PC-3 (cell line): Measurements from ENCODE around the gene NCR1. TPM values are rescaled to one million over a fixed set of nuclear protein-coding genes. Genes with fewer than 3 reads are reported as not detected.
"Not testable (repeated sequence)": the region's sequence is repeated elsewhere in the genome, so short reads cannot be mapped to it uniquely, and the experiment has no call there.

Experiments
- ATAC-seq: fragments of 200-7000 bp; cut with Tn5 transposase; 2 replicates; pipeline ENCODE4 v1.9.1; 2020; ENCODE audit warnings: mild to moderate bottlenecking, moderate library complexity
- BruUV-seq: library from RNA; stranded (reverse); fragments of 400-500 nt; replicated peaks from 2 replicates; lab custom pipeline; 2021; lab: Mats Ljungman, UMichigan
- CTCF ChIA-PET: fragments of 300-600 bp; sonication (Branson Sonifier 250); formaldehyde crosslinking; loops from one replicate; lab custom pipeline; 2022; ENCODE audit warnings: antibody characterized with exemption; lab: Charles Lee
- POLR2A ChIA-PET: fragments of 300-600 bp; sonication (Branson Sonifier 250); formaldehyde crosslinking; loops from one replicate; lab custom pipeline; 2022; ENCODE audit warnings: antibody characterized with exemption; ENCODE audit not compliant: unreplicated experiment; lab: Charles Lee
- DNase-seq: peaks from one replicate; pipeline ENCODE4 v3.0.0-alpha.2; 2015
- H2AFZ ChIP-seq: fragments of 300-600 bp; sonication (generic); 2 replicates; pipeline ENCODE4 v1.6.0; 2016; ENCODE audit warnings: antibody characterized with exemption, low read length
- H3F3A ChIP-seq: fragments of 300-600 bp; sonication (generic); one replicate; pipeline ENCODE4 v1.6.0; 2017; ENCODE audit warnings: antibody characterized with exemption, low read length, control low read depth, mild to moderate bottlenecking; ENCODE audit not compliant: unreplicated experiment
- H3K27ac ChIP-seq: fragments of 300-600 bp; sonication (generic); 2 replicates; pipeline ENCODE4 v1.5.1; 2016; ENCODE audit warnings: mild to moderate bottlenecking, low read length
- H3K27me3 ChIP-seq: fragments of 300-600 bp; sonication (generic); 2 replicates; pipeline ENCODE4 v1.6.1; 2016; ENCODE audit warnings: low read length, mixed read lengths
- H3K36me3 ChIP-seq: fragments of 300-600 bp; sonication (generic); 2 replicates; pipeline ENCODE4 v1.6.1; 2016; ENCODE audit warnings: low read depth, mixed run types, low read length, mixed read lengths
- H3K4me1 ChIP-seq: fragments of 300-600 bp; sonication (generic); 2 replicates; pipeline ENCODE4 v1.5.1; 2016; ENCODE audit warnings: low read length; ENCODE audit not compliant: insufficient read depth
- H3K4me2 ChIP-seq: fragments of 300-600 bp; sonication (generic); 2 replicates; pipeline ENCODE4 v1.6.0; 2016; ENCODE audit warnings: low read length
- H3K4me3 ChIP-seq: fragments of 300-600 bp; sonication (generic); 2 replicates; pipeline ENCODE4 v1.5.1; 2016; ENCODE audit warnings: mild to moderate bottlenecking, low read length, mixed read lengths
- H3K79me2 ChIP-seq: fragments of 300-600 bp; sonication (generic); 2 replicates; pipeline ENCODE4 v1.6.1; 2017; ENCODE audit warnings: low read length, mixed read lengths
- H3K9ac ChIP-seq: fragments of 300-600 bp; sonication (generic); 2 replicates; pipeline ENCODE4 v1.6.0; 2016; ENCODE audit warnings: mild to moderate bottlenecking, low read length
- H3K9me2 ChIP-seq: fragments of 300-600 bp; sonication (generic); replicated peaks from 2 replicates; pipeline ENCODE4 v1.6.1; 2016; ENCODE audit warnings: mixed run types, low read length, mixed read lengths
- H3K9me3 ChIP-seq: fragments of 300-600 bp; sonication (generic); 2 replicates; pipeline ENCODE4 v1.6.1; 2016; ENCODE audit warnings: low read length, mixed read lengths
- H4K20me1 ChIP-seq: fragments of 300-600 bp; sonication (generic); 2 replicates; pipeline ENCODE4 v1.6.1; 2016; ENCODE audit warnings: low read length, mixed read lengths
- CTCF ChIP-seq: fragments of 300-600 bp; sonication (generic); conservative IDR thresholded peaks from 2 replicates; pipeline ENCODE4 v1.5.1; 2017; ENCODE audit warnings: antibody characterized with exemption, low read depth, mild to moderate bottlenecking, low read length
- EZH2 ChIP-seq: fragments of 300-600 bp; sonication (generic); IDR thresholded peaks from one replicate; pipeline ENCODE4 v1.6.1; 2017; ENCODE audit warnings: antibody characterized with exemption, mild to moderate bottlenecking, low read length; ENCODE audit not compliant: unreplicated experiment
- EZH2phosphoT487 ChIP-seq: fragments of 300-600 bp; sonication (generic); IDR thresholded peaks from 2 replicates; pipeline ENCODE4 v1.6.1; 2018; ENCODE audit warnings: mild to moderate bottlenecking, antibody characterized with exemption, low read length, borderline replicate concordance
- intact Hi-C: fragments of 100-400 bp; cut with micrococcal nuclease; formaldehyde crosslinking; loops from 2 replicates; pipeline ENCODE4 v1.9.0; 2023
- total RNA-seq: library from RNA; depleted of rRNA; stranded (reverse); fragments of >200 nt; gene quantifications from 2 replicates; pipeline ENCODE4 v1.2.3, GENCODE V29; 2014

The NCR1 gene
- total RNA-seq, 1 experiment from 2014 or later, result not detected

- Histone ChIP-seq H2AFZ (no peak overlapping the region), H3K9me2 (no peaks in the 10 kb centered on the region), H3F3A (no peaks in the 10 kb centered on the region), H3K27ac (no peak overlapping the region), H3K79me2 (no peaks in the 10 kb centered on the region), H3K4me2 (no peak overlapping the region), H3K9ac (no peak overlapping the region), H3K36me3 (no peaks in the 10 kb centered on the region), H3K9me3 (no peaks in the 10 kb centered on the region), H3K27me3 (peaks cover 55% of the 10 kb centered on the region), H3K4me3 (no peak overlapping the region), H4K20me1 (no peaks in the 10 kb centered on the region), H3K4me1 (no peaks in the 10 kb centered on the region)
- ChIA-PET POLR2A (no interaction called here), CTCF (no interaction called here)
- ATAC-seq (no peak), DNase-seq (no peak)
- TF ChIP-seq CTCF (no peak), EZH2phosphoT487 (no peak), EZH2 (no peak)
- BruUV-seq, result no TSS peak
- intact Hi-C loops, result no loop called here
Measured at GRCh38 chr19:54902061-54902460, 3.9 kb upstream of the NCR1 start.

GRCh38 chr19:54903303-54903702, 2.6 kb upstream of the NCR1 start:
- ATAC-seq (no peak), DNase-seq (no peak)
- Histone ChIP-seq H3K4me3 (no peak overlapping the region), H2AFZ (no peak overlapping the region), H3K79me2 (no peaks in the 10 kb centered on the region), H4K20me1 (no peaks in the 10 kb centered on the region), H3K4me2 (no peak overlapping the region), H3K4me1 (no peaks in the 10 kb centered on the region), H3F3A (no peaks in the 10 kb centered on the region), H3K36me3 (no peaks in the 10 kb centered on the region), H3K9ac (no peak overlapping the region), H3K9me2 (no peaks in the 10 kb centered on the region), H3K27ac (no peak overlapping the region), H3K27me3 (peaks cover 51% of the 10 kb centered on the region), H3K9me3 (no peaks in the 10 kb centered on the region)
- no peak for TF ChIP-seq EZH2phosphoT487
- TF ChIP-seq CTCF, result no peak
- no peak for TF ChIP-seq EZH2
- intact Hi-C loops, result no loop called here
- ChIA-PET CTCF (no interaction called here), POLR2A (no interaction called here)
- no TSS peak for BruUV-seq

- intact Hi-C loops, result not testable (repeated sequence)
Measured at GRCh38 chr19:54904261-54904660, 1.7 kb upstream of the NCR1 start.

More at GRCh38 chr19:54904261-54904660, 1.7 kb upstream of the NCR1 start:
- POLR2A ChIA-PET, H4K20me1 ChIP-seq, H3K9me2 ChIP-seq, H3F3A ChIP-seq, H2AFZ ChIP-seq, H3K79me2 ChIP-seq, DNase-seq, H3K9me3 ChIP-seq, H3K4me2 ChIP-seq, CTCF ChIA-PET, H3K9ac ChIP-seq, ATAC-seq, BruUV-seq, H3K36me3 ChIP-seq, H3K4me3 ChIP-seq, H3K27ac ChIP-seq, H3K4me1 ChIP-seq: not testable (repeated sequence)
- H3K27me3 ChIP-seq, result peaks cover 47% of the 10 kb centered on the region
